ENCODE results near the gene KIF16B.
A peak's percentile ranks its signal among the peaks of the same experiment; 100 is the strongest.

Gene KIF16B

GRCh38 chr20:16424780-16425179 lies 148.5 kb downstream of the KIF16B start:
- no peak for DNase-seq

DNA sequence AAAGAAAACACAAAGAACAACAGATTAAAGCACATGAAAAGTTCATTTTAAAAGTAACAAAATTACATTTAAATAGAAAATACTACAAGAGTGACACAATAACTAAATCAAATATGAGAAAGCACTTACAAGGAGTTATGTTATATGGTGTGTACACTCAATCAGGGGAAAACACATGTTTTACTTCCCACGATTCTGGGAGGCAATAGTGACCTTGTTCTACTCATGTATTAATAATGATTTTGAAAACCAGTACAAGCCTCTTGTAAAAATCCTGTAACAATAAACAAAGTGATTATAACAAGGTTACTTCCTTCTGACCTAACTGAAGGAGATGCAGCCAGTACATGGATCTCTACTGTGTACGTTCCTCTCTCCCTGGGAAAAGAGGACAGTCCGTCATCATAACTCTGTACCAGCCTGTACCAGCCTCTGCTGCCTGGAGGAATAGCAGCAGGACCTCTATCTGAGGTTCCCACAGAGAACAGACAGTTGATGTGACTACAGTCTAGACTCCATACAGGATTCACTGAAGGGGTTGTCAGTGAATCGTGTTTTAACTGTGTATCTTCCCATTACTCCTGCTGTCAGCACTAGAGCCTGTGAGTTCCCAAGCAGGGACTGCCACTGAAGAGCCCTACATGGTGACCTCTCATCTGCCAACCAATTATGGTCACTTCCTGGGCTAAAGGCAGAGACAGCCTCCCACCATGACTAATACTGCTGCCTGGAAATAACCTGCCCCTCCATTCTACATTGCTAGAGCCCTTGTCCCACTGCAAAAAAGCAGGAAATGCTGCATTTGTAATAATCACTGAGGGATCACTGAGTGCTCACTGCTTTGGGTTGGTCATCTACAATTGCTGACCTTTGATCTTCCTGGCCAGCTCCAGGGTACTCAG lies 149.7 kb downstream of the KIF16B start:
- no peak for DNase-seq

DNA sequence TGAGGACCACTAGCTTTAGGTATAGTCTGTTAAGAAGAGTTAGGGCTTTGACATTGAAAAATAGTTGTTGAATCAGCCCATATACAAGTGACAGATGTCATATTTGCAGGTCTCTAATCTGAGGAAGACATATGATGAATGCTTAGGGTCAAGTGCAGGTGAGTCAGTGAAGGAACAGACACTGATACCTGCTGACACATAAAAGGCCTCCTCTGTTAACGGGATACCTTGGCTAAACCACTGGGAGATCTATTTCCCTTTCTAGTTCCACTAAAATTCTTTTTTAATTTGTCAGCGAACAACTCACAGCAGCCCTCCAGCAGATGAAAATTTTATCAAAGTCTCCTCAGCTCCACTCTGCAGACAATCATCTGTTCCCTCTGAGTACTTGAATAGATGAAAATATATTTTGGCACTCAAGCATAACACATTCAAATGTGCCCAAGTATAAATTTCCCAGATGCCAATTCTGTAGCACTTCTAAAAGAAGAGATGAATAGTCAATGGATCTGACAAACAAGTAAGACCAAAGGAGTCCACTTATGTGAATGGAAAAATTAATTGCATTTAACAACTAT lies 154.0 kb downstream of the KIF16B start:
- DNase-seq, result no peak

DNA sequence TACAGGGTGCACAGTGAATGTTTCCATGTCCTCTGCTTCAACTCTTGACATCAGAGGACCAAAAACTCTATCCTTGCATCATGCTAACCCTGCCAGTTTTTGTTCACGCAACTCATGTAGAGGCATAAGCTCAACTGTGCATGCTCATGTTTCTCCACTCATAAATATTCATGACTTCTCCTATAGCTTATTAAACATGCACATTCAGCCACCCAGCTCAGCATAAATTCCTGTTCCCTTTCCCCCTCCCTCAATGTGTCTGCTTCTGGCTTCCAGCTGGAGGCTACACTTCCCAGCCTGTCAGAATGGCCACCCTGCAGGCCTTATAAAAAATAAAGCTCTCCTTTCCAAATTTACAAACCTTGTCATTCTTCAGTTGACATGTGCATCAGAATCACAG lies 154.6 kb downstream of the KIF16B start:
- DNase-seq, result no peak

DNA sequence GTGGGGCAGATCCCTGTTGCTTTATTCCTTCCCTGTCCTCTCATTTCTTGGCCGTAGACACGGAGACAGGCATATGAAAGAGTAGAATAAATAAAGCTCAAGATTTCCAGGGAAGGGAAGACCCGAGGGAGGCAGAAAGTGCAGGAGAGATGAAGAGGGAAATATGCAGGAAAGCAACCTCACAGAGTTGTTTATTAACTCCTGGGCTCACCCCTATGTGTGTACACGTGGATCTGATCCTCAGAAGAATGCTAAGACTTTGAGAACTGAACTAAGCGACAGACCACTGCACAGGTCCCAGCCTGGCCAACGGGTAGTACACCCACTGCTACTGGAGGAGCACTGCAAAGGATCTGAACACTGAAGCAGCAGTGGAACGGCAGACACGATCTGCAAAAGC lies 156.2 kb downstream of the KIF16B start:
- no peak for DNase-seq

- DNase-seq, result no peak
Observed at GRCh38 chr20:16415071-16416053, 157.9 kb downstream of the KIF16B start.

DNA sequence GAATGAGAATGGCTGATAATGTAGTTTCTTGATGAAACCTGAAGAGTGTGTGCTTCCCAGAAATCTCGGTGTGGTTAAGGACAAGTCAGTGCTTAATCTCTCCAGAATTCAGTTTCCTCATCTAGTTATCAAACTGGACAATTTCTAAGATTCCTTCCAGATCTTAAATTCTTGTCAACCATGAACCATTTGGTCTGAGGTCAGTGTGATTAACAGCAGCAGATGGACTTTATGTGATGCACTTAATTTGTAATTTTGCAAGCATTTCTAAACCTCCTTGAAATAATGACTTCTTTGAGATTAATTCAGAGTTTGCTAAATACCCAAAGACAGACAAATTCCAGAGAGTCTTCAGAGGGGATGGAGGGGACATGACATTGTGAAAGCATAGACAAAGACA lies 160.3 kb downstream of the KIF16B start:
- DNase-seq, result no peak

DNA sequence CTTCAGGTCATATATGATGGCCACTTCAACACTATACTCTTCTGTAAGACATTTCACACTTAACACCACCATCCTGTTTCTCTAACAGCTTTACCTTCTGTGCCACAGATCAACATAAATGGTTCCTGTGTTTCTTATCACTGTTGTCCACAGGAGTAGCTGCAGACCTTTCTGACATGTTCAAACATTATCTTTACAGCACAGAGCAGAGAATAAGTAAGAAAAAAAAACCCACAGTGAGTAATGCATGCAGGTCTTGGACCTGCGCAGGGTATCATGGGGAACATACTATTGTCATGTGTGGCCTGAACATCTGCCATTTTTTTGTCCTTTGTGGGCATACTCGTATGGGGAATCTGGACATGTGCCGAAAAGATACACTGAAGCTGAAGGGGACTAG lies 161.9 kb downstream of the KIF16B start:
- no peak for DNase-seq

- no peak for DNase-seq
Observed at GRCh38 chr20:16410626-16411025, 162.6 kb downstream of the KIF16B start.

GRCh38 chr20:16408981-16409380 lies 164.3 kb downstream of the KIF16B start:
- DNase-seq, result no peak

GRCh38 chr20:16407251-16408067 lies 165.8 kb downstream of the KIF16B start:
- DNase-seq, result no peak

GRCh38 chr20:16405254-16405653 lies 168.0 kb downstream of the KIF16B start:
- no peak for DNase-seq

DNA sequence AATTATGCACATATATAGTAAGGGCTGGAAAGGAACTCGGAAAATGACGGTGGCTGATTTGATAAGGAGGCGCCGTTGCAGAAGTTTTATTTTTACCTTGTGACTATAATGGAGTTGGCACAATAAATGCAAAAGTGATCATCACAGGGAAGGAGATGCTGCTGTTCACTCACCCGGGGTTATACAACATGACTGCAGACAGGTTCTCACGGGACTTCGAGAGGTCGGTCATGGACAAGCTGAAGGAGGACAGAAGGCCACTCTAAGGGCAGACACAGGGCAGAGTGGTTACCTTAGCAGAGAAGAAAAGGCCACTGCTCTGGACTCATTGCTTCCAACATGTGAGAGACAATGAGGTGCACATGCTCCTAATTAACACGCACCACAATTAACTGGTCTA lies 168.6 kb downstream of the KIF16B start:
- no peak for DNase-seq

- no peak for DNase-seq
Observed at GRCh38 chr20:16404171-16404570, 169.1 kb downstream of the KIF16B start.

DNA sequence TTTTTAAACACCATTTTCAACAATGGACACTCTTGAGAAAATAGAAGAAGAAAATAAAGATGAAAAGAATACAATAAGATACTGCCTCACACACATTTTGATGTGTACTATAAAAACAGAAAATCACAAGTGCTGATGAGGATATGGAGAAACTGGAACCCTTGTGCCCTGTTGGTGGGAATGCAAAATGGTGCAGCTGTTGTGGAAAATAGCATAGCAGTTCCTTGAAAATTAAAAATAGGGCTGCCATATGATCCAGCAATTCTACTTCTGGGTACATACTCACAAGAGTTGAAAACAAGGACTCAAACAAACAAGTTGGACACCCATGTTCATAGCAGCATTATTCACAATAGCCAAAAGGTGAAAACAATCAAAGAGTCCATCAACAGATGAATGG lies 173.0 kb downstream of the KIF16B start:
- no peak for DNase-seq

GRCh38 chr20:16399801-16400200 lies 173.4 kb downstream of the KIF16B start:
- DNase-seq, result no peak

DNA sequence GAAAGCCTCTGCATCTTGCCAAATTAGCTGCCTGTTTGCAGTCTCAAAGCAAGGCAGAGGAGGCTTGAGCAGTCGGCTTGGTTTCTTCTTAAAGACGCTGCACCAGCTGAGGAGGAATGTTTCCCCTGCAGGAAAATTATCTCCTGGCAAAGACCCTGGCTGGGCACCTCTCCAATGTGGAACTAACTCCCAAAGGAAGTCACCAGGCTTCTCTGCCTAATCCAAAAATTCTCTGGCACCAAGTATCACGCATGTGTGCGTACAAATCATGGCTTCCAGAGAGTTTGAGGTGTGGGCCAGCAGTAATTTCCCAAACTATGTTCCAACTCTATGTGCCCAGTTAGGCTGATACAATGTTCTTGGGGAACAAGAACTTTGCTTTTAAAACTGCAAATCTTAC lies 176.2 kb downstream of the KIF16B start:
- peak; percentile 89 for DNase-seq

DNA sequence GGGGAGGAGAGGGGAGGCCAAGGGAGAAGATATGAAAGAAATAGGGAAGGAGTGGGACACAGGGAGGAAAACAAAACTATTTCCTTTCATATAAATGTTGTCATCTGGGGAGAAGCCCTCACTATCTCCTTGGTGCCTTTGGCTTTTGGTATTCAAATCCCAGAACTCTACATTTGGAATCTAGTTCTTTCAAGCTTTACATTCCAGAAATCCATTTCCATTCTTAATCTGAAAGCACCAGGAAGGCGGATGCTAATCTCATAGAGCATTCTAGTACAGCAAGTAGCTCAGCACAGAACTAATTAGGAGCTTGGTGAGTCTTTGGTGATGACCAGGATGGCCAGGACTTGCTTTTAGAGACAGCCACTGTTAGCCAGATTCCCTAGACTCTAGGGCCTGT lies 177.9 kb downstream of the KIF16B start:
- no peak for DNase-seq

GRCh38 chr20:16394784-16395183 lies 178.5 kb downstream of the KIF16B start:
- DNase-seq, result no peak

- no peak for DNase-seq
Observed at GRCh38 chr20:16393836-16394235, 179.4 kb downstream of the KIF16B start.

DNA sequence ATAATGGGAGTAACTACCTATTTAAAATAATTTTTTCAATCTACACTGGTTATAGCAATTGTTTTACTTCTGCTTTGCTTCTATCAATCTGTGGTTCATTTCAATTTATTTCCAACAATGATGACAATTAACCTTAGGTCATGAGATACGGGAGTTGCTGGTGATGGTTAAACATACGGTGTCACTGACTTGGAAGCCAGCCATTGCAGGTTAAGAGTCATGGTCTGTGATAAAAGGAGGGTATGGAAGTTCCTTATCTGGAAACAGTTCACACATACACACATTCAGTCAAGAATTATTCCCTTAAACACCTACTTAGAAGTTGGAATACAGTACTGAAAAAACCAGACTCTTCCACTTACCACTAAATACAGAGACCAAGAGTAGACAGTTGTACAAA lies 180.0 kb downstream of the KIF16B start:
- DNase-seq, result no peak

DNA sequence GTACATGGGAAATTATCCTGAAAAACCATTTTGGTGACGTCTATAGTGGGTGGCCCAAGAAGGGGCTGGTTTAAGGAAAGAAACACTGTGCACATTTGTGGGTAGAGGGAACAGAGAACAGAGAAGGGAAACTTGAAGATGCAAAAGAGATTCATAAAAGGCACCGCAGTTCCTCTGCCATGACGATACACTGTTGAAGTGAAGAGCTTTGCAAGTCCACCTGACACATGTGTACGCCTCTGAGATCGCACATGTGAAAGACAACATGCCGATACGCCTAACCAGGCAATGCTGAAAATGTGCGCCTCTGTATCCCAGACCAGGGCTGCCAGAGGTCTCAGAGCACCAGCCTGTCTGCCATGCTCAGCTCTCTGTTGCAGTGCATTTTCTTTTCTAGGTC lies 180.9 kb downstream of the KIF16B start:
- no peak for DNase-seq

Data from right hindlimb (tissue), 1 donor.